NCI-H1694 treated with DMSO at 0.1 percent for 48 hours (cell line): ENCODE results near the gene CKAP5.
"Not testable (repeated sequence)": the region's sequence is repeated elsewhere in the genome, so short reads cannot be mapped to it uniquely, and the experiment has no call there.

Experiments used
- DNase-seq: peaks from one replicate; lab custom pipeline; 2025; lab: John Stamatoyannopoulos, UW

CKAP5 gene

DNA sequence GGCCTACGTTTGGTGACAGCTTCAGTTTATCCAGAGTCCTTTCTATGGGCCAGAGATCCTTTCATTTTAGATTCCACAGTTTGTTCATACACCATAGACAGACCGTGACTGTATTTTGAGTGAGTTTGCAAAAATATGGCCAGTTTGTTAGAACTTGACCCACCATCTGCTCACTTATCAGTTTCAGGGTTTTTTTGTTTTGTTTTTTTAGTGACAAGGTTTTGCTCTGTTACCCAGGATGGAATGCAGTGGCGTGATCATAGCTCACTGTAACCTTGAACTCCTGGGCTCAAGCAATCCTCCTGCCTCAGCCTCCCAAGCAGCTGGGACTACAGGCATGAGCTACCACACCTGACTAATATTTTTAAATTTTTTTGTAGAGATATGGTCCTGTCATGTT, 9.1 kb upstream of the CKAP5 start:
- no peak for DNase-seq

GRCh38 chr11:46850829-46851380, 4.8 kb upstream of the CKAP5 start:
- DNase-seq = no peak

GRCh38 chr11:46849631-46850030, 3.6 kb upstream of the CKAP5 start:
- no peak for DNase-seq

GRCh38 chr11:46846510-46846830, 390 bp upstream of the CKAP5 start:
- DNase-seq = no peak

DNA sequence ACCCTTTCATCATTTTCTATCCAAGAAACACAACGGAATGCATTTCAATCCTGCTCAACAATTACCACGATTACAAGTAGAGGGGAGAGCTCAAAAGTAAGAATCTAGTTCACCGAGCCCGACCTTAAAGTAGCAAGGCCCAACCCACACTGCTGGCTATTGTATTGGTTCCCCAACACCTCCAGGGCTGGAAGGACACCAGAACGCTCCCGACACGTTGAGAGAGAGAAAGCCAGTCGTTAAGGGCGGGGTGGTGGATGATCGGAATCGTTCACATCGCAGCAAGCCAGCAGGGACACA, 690 bp downstream of the CKAP5 start:
- DNase-seq = no peak

DNA sequence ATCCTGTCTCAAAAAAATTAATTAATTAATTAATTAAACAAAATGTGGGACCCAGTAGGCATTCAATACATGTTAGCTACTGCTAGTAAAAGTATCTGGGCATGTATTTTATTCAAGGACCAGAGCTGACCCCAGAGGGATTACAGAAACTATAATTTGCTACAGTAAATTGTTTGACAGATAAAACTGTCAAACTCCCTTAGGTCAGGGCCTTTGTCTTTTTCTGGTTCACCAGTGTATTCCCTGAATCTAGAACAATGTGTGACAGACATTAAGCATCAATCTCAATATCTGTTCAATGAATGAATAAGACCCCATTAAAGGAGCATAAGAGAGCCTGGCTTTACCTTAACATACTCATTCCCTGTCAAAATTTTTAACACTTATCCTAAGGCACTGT, 6.0 kb downstream of the CKAP5 start:
- no peak for DNase-seq

GRCh38 chr11:46838501-46838900, 7.6 kb downstream of the CKAP5 start:
- DNase-seq = no peak

DNA sequence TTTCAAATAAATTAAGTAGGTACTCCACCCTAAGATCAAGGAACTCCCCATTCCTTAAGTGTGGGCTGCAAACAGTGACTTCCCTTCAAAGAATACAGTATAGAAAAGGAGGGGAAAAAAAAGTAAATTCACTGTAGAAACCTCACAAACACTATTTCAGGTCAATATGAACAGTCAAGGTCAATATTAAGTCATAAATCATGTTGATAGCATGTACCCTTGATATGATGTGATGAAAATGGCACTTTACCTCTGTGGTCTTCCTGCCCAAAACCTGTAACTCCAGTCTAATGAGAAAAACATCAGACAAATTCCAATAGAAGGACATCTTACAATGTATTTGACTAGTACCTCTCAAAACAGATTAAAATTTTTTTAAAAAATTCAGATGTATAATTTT, 8.2 kb downstream of the CKAP5 start:
- no peak for DNase-seq

GRCh38 chr11:46836870-46837269, 9.2 kb downstream of the CKAP5 start:
- no peak for DNase-seq

DNA sequence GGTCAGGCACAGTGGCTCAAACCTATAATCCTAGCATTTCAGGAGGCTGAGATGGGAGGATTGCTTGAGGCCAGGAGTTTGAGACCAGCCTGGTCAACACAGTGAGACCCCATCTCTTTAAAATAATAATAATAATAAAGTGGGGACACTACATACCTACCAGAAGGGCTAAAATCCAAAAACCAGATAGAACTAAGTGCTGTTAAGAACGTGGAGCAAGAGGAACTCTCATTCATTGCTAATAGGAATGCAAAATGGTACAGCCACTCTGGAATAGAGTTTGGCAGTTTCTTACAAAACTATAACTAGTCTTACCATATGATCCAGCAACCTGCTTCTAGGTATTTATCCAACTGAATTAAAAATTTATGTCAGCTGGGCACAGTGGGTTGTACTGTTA, 9.6 kb downstream of the CKAP5 start:
- DNase-seq = no peak

- DNase-seq = no peak
Measured at GRCh38 chr11:46835897-46836296, 10.2 kb downstream of the CKAP5 start.

DNA sequence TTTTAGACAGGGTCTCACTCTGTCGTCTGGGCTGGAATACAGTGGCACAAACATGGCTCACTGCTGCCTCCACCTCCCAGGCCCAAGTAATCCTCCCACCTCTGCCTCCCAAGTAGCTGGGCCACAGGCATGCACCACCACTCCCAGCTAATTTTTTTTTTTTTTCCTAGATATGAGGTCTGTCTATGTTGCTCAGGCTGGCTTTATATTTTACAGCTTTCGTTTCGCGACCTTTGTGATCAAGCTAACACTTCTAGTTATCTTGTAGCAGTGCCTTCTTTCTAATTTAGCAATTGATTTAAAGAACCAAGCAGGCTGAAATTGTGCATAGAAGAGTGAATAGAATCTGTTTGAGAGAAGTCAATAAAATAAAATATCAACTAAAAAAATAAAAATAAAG, 11.3 kb downstream of the CKAP5 start:
- DNase-seq = no peak

DNA sequence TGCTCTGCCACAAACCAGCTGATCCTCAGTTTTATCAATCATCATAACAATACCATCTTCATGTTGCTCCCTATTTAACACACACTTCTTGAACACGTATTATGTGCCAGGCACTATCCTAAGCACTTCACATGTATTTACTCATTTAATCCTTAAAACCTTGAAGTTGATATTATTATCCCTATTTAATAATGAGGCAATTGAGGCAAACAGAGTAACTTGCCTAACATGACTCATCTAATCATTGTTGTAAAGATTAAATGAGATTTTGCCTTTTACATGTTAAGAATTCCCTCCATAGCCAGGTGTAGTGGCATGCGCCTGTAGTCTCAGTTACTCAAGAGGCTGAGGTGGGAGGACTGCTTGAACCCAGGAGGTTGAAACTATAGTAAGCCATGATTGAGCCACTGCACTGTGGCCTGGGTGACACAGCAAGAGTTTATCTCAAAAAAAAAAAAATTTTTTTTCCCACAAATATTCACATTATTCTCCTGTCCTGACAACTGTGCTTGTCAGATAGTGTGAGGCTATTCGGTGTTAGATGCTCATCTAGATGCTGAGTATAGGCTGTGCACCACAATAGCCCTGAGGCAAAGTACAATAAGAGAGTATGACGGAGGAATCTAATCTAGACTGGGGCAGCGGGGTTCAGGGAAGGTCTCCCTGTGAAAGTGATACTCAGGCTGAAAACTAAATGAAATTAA, 13.4 kb downstream of the CKAP5 start:
- DNase-seq = no peak

DNA sequence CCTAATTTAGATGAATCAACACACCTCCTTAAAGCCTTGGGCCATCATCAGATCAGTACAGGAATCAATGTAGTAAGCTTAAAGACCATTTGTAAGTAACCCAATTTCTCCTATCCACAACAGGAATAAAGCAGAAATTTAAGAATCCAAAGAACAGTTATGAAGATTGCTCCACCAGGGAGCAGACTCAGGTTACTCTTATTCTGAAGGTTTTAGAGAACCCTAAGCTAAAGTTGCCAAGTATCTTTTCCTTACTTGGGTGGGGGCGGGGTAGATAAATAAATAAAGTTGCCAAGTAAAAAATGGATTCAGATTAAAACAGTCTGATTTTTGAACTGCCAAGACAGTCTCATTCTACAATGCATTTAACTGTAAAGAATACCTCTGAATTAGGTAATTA, 18.1 kb downstream of the CKAP5 start:
- DNase-seq = no peak

GRCh38 chr11:46826310-46827044, 19.6 kb downstream of the CKAP5 start:
- DNase-seq = no peak

DNA sequence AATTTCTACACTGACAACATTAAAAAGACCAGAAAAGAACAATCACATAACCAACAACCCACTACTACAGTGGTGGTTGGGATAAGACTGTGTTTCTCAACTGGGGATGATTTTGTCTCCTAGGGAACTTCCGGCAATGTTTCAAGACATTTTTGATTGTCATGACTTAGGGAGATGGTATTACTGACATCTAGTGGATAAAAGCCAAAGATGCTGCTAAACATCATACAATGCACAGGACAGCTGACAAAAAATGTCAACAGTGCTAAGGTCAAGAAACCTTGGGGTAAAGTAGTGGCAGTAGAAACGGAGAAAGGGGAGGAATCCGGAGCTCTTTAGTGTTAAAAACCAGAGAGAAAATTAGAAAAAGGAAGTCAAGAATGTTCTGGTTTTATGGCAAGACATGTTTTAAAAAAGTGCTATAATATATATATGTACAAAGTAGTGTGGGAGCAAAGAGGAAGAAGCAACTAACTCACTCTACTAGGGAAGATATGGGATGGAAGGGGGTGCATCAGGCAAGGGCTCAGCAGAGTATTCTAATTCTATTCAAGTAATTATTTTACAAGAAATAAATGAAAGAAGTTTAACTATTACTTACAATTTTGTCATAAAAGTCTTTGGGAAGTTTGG, 37.2 kb downstream of the CKAP5 start:
- no peak for DNase-seq

DNA sequence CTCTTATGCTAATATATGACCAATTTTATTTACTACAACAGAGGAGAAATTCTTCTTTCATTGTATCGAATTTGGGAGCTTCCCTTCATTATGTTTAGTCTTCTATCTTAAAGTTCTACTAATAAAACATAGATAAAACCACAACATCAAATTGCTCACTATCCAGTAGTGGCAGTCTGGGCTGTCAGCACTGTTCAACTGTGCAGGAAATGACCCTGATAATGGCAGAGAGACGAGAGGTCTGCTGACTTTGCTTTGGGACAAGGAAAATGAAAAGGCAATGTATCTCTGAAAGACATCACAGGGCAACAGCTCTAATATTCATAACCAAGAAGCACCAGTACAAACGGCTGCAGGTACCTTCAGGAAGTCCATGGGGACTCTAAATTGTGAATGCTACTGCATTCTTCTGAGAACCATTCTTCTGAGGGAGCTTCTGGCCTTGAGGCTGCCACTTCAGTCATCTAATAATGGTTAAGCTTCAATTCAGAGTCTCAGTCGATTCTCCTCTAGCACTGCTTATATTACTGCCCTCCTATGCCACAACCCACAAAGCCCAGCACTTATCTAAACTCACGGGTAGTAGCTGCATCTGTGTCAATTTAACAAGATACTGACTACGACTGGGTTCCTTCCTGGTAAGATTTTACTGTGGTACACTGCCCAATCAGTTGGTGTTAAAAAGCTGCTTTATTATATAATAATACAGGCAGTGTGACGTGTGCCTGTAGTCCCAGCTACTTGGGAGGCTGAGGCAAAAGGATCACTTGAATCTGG, 44.2 kb downstream of the CKAP5 start:
- DNase-seq = no peak

DNA sequence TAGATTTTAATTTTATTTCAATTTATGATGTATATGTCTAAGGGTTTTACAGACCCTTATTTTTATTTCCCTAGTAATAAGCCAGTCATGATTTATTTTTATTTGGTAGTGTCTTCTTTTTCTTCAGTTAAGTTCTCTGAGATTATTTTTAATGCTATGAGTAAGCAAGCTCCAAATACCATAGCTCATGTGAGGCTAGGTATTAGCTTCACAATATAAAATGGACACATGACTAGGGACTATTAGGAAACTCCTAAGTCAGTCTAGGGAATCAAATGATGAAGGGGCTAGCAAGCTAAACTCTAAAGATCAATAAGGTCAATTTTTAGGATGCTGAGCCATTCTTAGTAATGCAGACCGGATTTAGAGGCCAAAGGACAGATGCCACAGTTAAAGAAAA, 45.9 kb downstream of the CKAP5 start:
- DNase-seq = no peak

- not testable (repeated sequence) for DNase-seq
Measured at GRCh38 chr11:46799725-46800124, 46.4 kb downstream of the CKAP5 start.

DNA sequence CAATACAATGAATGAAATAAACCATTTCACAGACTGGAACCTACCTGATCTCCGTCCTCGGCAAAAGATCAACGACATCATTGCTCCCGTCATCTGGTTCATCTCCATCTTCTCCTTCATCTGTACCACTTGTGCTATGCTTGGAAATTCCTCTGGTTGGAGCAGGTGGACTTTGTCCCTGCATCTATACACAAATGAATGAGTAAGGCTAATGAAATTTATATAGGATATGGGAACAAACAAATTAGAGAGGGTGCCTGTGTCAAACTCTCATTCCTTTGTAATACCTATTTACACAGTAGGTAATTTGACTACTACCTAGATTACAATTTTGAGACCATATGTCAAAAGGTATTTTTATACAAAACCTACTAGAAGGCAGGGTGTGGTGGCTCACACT, 67.7 kb downstream of the CKAP5 start:
- no peak for DNase-seq

GRCh38 chr11:46776878-46777277, 69.2 kb downstream of the CKAP5 start:
- no peak for DNase-seq

DNA sequence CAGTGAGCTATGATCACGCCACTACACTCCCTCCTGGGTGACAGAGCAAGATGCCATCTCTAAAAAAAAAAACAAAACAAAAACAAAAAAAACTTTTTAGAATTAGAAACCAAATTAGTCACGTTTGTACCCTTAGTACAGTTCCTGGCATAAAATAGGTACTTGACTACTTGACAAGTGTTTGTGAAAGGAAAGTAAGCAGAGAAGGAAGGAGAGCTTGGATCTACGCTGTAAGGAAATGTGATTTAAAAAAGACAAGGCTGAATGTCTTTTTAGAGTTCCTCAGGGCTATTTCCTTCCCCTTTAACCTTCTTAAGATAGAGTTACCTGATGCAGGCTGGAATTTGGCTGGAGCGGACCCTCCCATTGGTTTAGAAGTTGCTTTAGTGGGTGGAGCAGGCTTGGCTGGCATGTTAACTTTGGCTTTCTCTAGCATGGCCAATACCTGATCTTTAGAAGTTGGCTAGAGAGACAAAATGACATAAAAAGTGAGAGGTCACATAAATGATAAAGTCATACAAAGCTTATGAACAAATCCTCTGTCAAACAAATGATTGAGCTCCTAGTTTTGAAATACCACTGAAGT, 76.4 kb downstream of the CKAP5 start:
- DNase-seq = no peak
